Retina (tissue), 1 donor: ENCODE measurements around the gene AACS.

Experiments
- DNase-seq: peaks from one replicate; pipeline ENCODE4 v3.0.0-alpha.2; 2016

AACS gene

DNA sequence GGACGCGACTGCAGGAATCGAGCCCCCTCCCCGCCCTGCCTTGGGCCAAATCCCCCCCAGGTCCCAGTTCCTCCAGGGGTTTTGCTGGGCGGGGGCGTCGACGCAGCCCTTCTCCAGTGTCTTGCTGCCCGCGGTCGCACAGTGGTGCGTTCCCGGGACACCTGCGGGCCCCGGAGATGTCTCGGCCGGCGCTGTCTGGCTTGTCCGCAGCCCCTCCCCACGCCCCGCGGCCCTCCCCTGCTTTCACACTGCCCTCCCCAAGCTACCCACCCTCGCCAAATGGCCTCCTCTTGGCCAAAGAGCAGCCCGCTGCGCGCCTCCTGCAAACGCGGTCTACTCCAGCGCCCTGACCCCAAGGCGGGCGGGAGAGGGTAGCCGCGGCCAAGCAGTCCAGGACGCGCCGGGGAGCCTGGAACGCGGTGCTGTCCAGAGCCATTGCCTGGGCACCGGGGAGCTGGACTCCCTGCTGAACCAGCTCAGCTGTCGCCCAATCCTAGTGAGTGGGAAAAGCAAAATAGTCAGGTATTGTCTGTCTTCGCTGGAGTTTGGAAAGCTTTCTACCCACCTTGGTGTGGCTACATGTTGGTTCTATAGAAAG, 122.0 kb downstream of the AACS start:
- DNase-seq = no peak

DNA sequence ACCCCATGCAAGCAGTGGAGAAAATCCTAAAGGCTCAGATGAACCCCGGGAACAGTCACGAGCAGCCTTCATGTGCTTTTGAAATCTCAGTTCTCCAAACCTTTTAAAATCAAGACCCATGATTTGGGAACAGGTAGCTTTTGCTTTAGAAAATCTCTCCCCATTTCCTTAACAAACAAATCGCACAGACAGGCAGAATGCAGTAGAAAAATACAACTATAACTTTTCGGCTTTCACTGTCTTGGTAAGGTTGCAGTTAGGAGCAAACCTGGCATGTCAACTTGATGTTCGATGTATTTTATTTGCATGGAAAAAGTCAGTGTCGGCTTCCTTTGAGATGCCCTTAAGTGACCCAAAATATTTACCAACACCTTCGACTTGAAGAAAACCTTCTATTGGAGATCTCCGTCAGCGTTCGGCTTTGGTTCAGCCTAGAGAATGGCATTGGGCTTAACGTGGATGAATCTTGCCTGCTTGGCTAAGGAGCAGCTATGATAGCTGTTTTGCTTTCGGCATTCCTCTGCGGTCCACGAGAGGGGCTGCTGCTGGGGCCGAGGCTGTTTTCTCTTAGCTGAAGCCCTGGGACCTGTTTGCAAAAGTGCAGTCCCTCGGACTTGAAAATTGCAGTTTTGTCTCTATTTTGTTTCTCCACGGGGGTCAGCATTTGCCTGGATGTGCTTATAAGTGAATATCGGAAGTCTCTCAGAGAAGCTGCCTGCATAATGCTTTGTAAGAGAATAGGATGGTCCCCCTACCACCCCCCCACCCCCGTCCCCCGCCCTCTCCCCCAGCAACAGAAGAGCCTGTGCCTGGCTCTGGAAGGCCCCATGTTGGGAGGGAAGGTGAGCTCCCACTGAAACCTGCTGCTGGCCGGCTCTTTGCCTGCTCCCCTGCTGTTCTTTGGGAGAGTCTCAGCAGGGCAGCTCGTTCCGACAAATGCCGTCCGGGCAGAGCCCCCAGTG, 122.8 kb downstream of the AACS start:
- DNase-seq = peak; percentile 54

DNA sequence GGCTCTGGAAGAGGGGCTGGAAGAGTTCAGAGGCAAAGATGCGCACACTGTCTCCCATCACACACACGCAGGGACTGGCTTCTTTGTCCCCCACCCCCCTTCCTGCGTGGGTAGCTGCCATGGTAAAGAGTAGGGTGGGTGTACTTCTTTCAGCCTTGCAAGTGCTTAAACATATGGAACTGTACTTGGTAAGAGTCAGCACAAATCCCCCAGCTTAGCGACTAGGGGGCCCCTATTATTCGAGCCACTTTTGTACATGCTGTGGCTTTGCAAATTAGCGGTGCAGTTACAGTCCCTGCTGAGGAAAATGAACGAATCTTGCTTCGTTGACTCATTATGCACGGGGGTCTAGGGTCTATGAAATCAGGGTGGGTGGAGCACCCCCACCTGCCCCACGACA, 123.8 kb downstream of the AACS start:
- DNase-seq = peak; percentile 42

DNA sequence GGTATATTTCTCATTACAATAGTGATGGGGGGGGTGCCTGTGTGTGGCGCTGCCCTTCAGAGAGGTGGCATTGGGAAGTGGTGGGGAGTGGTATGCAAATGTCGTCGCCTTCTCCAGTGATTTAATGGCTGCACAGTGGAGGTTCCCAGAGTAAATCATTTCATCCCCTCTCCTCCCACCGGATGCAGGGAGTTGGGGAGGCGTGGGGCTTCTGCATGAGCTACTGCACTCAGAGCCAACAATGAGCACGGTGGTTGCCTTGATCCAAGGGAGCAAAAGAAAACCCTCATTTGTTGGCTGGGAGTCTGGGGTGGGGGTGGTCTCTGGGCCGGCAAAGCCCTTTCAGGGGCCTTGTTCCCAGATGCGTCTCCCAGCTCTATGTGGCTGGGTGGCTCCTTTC, 124.3 kb downstream of the AACS start:
- DNase-seq = peak; percentile 20

DNA sequence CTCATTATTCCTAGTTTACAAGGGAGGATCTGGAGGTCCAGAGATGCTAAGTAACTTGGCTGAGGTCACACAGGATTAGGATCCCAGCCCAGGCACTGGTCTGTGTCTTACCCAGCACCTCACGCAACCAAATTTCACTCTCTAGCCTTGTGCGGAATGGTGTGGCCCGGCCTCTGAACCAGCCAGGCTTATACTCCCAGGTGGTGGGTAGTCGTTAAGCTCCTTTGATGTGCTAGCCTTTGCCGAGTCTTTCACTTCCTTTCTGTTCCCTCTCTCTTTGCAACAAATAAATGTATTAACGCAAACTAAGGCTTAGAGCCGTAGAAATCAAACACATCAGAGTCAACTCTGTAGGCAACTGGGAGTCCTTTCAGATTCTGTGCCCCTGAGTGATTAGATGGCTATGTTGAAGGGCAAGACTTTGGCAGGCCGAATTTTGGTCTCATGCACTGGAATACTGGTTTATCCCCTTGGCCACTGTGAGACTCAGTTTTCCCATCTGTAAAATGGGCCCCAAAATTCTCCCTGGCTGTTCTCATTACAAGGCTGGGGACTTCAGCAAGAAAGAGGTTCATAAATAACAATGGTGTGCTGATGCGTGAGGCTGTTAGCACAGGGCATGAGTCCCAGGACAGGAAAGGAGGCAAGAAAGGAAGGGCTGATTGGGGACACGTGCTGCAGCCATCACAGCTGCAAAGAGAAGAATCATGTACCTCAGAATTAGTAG, 126.3 kb downstream of the AACS start:
- no peak for DNase-seq

DNA sequence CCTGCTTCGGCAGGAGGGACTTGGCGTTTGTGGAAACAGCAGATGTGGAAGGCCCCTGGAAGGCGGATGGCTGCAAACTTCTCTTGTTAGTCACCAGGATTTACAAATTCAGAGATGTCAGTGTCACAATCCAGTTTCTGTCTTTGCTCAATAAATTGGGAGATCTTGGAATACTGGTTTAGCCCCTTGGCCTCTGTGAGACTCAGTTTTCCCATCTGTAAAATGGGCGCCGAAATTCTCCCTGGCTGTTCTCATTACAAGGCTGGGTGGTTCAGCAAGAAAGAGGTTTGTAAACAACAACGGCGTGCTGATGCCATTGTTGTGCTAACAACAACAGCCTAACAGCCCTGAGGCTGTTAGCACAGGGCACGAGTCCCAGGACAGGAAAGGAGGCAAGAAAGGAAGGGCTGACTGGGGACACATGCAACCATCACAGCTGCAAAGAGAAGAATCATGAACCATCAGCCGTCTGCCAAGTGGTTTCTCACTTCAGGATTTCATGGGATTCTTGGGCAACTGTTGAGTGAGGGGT, 127.5 kb downstream of the AACS start:
- no peak for DNase-seq
